HG02970 (cell line): ENCODE measurements around the gene PARD3B.

Experiments
- ATAC-seq: cut with Tn5 transposase; IDR thresholded peaks from one replicate; pipeline ENCODE4 v1.9.1; 2021; ENCODE audit warnings: mild to moderate bottlenecking, moderate library complexity, moderate number of reproducible peaks; ENCODE audit not compliant: unreplicated experiment, low FRiP score

PARD3B gene

DNA sequence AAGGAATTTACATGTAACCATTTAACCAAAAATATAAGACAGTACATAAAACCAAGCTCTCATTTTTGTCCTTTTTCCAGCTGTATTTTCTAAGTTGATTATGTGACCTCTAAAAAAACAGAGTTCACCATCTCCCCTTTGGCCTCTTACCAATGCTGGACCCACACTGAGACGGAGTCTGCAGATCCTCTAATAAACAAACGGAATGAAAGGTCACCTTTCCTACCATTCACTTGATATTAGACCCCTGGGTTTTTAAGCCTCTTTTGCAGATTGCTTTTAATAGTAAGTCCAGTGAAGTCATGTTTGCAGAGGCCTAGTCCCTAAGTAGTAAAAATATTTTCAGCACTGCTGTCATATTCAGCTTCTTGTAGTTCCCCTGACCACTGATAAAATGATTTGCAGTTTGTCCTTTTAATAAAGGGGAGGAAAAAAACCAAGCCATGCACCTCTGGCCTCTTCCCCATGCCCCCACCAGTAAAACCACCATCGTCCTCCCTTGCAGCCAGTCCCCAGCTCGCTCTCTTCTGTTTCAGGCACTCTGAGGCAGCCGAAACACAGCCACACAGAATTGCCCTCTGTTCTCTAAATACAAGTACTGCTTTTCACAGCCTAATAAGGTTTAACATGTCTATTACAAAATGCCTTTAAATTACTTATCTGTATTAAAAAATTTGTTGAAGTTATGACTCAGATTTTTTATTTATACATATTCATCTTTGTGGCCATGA lies 427.5 kb downstream of the PARD3B start:
- ATAC-seq, result no peak

DNA sequence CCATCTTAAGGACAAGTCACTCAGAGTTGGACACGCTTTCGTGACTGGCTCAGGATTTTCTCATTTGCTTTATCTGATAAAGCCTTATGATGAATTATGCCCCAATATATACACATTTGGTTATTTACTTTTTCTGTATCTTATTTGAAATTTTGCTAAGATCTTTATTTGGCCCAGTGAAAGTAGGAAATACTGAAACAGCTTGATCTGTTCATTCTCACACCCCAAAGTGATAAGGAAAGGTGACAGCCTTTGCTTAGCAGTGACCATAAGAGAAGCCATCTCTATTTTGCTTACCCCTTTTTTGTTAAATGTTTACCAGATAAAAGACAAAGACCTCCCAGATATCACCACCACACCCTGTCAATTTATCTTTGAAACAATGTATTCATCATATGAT lies 428.3 kb downstream of the PARD3B start:
- ATAC-seq, result no peak

DNA sequence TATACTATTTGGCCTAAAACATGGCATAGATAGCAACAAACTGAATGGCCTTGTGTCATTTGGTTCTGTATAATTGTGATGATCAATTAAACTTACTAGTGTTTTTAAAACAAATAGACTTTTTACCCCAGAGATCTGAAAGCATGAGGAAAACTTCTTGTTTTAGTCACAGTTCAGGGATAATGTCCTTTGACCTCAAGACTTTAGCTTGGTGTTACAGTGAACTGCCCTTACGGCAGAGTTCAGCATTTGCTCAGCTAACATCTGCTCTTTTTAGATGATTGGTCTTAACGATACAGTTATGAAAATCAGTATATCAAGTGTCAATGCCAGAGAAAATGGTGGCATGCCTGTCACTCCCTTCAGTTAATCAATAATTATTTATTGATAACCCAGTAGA lies 429.2 kb downstream of the PARD3B start:
- no peak for ATAC-seq

DNA sequence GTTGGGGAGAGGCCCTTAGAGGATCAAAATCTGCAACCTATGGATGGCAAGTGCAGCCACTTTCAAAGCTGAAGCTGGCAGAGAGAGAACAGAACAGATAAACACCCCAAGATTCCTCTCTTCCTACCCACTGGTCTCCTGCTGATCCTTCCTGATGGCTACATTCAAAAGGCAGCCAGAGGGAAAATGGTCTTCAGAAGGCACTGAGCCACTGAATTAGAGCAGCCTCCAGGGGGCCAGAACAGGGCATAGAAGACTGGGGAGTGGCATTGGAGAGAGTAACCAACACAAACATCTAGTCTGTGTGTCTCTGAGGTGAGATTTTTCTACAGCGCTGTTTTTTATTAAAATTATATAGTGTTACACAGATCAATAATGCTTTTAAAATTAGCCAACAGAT lies 432.6 kb downstream of the PARD3B start:
- ATAC-seq, result no peak

DNA sequence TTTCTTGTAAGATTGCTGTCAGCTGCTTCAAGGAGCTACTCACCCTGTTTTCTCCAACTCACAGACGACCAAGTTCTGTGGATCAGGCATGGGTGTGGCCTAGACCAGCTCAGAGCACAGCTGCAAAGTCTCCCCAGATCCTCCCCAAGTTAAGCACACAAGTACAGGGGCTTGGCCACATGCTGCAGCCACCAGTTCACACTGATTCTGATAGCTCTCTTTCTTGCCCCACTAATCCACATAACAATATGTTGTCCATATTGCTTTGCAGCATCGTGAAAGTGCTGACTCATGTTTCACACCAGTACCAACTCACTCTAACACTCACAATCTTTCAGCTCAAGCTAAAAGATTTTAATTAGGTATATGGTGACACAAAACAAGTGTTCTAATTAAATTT lies 437.0 kb downstream of the PARD3B start:
- no peak for ATAC-seq

DNA sequence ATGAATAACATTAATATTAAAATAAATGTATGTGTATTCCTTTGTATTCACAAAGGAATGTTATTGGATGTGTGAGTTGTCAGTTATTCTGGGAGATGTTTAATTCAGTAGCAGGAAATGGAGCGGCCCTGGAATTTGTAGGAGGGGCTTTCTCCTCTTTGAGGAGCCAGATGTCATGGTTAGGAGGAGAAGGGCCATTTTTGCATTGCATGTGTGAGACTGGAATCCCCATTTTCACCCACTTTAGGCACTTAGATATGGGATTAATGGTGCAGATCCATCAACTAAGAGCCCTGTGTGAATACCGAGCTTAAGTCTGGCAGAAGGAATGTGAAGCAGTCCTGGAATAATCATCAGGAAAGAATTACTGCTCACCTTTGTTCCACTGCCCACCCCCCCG lies 439.2 kb downstream of the PARD3B start:
- ATAC-seq, result no peak

DNA sequence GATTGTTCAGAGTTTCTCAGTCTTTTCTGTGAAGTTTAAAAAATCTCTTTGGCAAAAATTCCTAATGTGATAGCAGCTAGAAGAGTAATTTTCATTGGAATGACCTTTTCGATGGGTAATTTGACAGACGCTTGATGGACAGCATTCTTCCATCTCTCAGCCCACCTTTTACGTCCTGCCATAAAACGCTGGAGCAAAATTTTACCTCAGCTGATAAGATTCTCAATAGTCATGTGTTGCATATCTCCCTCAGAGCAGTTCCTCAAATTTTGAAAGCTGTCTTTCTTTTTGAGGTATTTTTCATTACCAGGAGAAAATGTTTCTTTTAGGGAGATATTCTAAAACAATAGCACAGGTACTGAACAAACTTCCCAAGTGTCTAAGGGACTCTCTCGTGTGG lies 441.4 kb downstream of the PARD3B start:
- ATAC-seq, result no peak

DNA sequence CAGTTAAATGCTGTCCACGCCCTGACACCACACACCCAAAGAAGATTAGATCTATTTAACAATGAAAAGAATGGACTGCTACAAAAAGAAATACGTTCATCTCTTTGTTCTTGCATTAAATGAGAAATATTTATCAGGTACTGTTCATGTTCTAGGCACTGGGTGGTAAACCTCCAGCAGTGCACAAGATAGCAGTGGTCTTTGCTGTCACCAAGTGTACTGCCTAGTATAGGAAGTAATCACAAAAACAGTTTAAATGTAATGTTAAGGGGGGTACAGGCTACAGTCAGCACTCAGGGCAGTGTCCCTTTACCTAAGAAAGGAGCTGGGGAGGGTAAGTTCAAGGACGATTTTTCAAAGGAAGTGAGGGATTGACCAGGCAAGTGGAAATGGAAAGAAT lies 443.6 kb downstream of the PARD3B start:
- ATAC-seq, result no peak

DNA sequence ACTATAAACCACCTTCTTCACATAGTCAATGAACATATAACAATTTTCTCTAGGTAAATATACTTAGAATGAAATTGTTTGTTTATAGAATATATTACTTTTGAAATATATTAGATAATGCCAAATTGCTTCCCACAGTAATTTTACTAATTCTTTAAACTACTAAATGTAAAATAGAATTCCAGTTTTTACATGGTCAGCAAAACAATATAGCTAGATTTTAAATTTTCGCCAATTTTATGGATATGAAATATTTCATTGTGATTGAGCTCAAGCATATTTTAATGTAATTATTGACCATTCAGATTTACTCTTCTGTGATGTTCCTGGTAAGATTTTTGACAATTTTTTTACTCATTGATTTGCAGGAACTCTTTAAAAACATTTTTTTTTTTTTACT lies 444.6 kb downstream of the PARD3B start:
- ATAC-seq, result no peak

DNA sequence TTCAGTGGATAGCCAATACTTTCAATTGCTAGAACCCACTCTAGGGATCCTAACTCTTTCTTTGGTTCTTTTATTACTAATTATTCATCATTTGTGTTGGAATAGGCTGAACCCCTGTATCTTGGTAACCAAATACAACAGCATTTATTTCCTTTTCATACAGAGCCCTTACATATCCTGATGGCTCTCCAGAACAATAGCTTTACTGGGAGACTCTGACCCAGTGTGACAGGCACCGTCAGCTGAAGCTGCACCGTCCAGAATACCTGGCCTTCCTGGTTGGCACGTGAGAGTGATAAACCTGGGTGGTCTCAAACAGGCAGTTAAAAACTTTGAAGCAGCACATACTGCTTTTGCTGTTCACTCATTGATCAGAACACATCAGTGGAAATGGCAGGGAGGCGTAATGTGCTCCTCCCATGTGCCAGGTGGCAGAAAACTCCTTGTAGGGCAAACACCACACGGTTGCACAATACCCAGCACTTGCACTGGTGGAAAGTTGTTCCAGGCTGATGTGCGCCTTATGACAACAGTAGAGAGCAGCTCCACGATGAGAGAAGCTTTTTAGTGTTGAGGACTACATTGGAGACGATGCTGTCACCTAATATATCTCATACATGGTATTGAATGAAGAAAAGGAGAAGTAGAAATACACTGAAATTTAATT lies 456.2 kb downstream of the PARD3B start:
- no peak for ATAC-seq

DNA sequence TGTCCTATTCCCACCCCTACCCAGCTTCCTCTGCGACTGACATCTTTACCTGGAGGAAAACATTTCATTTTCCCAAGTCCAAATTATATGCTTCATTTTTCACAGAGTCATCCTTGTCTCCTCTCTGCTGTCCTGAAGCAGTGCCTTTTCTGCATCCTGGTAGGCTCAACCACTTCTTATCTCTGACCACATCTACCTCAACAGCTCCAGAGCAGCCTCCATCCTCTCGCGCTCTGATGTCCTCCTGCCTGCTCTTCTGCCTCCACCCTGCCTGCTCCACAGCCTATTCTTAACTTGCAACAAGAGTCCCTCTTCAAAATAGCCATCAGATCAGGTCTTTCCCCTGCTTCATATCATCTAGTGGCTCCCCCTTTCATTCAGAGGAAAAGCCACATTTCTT lies 457.1 kb downstream of the PARD3B start:
- no peak for ATAC-seq

DNA sequence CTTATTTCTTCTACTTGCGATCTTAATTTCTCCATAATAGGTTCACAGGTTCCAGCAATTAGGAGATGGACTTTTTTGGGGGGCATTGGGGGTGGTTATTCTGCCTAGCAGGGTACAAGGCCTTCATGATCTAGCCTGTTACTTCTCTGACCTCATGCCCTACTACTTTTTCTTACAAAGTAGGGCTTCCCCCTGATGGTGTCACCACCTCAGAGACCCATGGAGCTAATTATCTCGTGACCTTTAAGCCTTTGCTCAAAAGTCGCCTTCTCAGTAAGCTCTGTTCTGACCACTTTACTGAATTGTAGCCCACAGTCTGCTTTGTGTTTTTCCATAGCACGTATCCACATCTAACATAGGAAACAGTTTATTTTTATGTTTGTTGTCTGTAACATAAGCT lies 458.0 kb downstream of the PARD3B start:
- no peak for ATAC-seq

DNA sequence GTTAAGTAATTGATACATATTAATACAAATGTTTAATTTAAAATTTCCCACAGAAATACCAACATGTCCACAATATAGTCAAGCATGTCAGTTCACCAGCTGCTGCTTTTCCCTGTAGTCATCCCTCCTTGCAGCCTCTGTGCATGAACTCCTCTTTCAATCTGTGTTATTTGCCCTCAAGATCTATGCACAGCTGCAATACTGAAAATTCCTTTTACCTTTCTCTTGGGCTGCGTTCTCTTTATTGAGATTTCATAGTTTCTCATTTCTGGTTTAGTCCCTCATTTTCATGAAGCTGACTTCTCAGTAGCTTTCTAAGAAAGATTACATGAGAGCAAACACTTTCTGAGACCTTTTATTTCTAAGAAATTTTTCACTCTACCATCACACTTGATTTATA lies 464.9 kb downstream of the PARD3B start:
- ATAC-seq, result no peak

DNA sequence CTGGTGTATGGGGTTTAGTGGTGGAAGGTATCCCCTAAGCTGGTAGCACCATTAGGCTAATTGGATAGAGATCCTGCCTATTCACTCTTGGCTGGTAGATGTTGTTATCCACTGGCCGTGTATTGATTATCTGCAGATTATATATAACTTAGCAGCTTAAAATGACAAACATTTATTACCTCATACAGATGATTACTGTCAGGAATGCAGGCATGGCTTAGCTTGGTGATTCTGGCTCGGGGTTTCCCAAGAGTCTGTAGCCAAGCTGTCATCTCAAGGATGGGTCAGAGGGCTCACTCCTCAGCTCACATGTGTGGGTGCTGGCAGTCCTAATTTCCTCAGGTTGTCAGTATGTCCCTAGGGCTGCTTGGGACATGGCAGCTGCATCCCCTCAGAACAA lies 465.8 kb downstream of the PARD3B start:
- ATAC-seq, result no peak

DNA sequence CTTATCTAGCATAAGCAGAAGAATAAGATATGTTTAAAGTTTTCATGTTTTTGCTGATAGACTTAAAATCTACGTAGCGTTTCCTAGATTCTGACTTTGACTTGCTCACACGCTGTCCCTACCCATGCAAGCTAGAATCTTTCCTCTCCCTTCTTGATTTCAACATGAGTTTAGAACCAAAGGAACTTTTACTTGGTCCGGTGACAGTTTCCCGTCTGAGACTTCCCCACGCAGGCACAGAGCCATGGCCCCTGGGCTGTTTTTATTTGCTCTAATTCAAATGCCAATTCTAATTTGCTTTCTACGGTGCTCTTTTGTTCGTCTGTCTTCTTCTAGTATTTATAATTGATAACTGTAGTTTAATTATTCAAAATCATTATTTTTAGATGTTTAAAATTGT lies 467.7 kb downstream of the PARD3B start:
- no peak for ATAC-seq

DNA sequence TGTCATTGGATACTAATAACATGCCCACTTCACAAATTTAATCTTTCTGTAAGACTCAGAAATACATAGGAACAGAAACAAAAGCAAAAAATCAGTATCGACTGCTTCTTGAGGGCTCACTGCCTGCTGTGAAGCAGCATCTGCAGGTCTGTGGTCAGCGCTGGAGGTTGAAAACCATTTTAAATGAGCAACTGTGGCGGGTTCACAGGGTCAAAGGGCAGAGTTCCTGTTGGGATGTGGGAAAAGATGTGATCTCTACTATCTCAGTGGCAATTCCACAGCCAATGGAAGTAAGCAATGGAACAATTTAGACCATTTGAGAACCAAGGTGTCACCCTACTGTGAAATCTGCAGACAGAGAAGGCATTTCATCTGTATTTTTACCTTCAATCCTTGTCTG lies 468.3 kb downstream of the PARD3B start:
- no peak for ATAC-seq

DNA sequence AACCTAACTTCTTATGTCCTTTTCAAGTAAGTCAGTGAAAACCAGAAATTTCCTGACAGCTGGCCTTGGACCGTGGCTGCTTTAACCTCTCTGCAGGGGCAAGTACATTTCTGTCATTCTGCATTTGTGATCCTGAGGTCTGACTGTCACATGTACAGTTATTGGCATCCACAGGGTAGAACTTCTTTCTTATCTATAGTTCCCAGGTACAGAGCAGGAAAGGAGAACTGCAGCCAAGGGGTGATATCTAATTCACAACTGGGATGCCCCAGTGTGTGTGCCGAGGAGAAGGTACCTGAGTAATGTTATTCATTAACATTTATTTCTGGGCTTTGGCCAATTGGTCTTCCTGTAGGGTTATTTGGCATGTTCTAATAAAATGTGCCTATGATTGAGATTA lies 468.9 kb downstream of the PARD3B start:
- no peak for ATAC-seq

DNA sequence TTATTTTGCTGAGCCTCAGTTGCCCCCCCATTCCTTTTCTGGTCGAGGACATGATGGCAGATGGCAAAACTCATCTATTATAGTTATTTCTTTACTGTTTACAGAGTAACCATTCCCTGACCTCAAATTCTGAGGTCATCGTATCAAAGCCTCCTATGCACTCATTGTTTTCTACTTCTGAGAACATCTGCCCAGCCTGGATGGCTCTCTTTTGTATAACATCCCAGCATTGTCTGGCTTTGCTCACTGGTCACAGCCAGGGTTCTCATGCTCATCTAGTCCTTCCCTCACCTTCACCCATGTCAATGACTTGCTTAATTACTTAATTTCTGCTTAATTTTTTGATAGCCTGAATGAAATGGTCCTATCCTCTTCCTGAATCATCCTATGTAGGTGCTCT lies 472.1 kb downstream of the PARD3B start:
- ATAC-seq, result no peak

DNA sequence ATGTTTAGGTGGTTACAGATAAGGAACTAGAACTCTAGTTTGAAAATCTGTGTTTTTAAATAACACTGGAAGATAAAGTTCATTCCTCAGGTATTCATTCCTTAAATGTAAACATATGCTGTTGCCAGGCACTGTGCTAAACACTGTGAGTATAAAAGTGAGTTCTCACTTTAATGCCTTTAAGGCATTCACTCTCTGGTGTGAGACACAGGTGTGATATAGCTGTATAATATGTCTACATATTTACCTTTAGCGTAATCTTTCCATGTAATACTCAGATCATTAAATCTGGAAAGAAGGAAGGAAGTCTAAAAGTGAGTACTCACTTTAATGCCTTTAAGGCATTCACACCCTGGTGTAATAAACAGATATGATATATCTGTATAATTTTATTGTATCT lies 472.6 kb downstream of the PARD3B start:
- ATAC-seq, result no peak

DNA sequence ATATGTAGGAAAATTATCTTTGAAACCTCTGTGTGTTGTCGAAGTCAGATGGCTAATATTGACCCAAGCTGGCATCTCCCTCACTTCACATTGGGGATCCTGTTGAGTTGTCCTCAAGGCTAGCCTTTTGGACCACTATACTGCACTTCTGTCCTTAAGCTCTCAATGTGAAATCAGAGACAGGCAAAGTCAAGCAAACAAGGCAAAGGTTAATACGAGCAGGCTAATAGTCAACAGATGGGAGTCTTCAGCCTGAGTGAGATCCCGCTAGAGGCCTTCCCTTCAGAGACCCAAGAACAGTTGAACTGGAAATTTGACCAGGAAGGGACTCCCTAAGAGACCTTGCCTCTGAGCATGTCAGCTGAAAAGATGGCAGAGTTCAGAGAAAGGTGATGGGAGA lies 475.4 kb downstream of the PARD3B start:
- ATAC-seq, result no peak

DNA sequence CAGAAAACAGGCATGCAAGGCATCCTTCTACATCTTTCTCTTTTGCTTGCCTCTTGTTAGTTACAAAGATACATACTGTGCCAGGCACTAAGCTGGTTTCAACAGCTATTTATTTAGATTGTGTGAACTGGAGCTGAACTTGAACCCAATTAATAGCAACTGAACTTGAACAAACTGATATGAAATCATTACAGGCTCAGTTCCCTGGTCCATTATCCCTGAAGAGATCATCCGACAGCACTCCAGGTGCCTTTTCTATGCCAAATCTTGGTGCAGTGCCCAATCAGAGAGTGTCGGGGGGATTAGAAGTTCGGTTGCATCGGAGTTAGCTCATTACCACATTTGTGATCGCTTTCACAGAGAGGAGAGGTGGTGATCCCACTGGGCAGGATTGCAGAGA lies 477.6 kb downstream of the PARD3B start:
- ATAC-seq, result no peak

DNA sequence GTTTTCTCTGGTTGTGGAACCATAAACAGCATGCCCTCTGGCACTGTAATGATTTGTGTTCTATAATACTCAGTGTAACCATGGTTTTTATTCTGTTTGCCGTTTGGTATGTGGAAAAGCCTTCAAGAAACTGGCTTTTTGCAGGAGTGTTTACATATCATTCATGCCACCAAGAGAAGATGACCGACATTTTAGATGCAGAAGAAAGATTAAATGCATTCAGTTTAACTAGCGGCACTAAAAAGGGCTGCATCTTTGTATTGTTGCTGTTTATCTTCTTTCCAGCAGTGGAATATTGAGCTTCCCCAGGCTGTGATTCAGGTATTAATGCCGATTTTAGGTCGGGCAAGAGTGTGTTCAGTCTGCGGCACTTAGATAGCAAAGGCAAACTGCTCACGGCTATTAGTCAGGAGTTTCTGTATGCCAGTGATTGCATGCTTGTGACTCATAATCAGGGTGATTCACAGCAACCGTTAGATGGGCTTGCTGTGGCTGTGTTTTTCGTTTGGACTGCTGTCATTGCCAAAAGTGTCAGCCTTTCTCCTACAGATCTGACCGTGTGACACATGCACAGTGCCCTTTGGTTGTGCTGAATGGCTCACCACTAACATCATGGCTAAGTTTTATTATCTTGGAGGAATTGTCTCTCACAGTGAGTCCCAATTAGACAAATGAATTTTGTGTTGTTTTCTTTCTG lies 479.7 kb downstream of the PARD3B start:
- ATAC-seq, result no peak
